ENCODE results near the gene KISS1R. TPM values are rescaled to one million over a fixed set of nuclear protein-coding genes. Genes with fewer than 3 reads are reported as not detected.

The KISS1R gene
- total RNA-seq, 1 experiment from 2014 or later, result 16.6 TPM

DNA sequence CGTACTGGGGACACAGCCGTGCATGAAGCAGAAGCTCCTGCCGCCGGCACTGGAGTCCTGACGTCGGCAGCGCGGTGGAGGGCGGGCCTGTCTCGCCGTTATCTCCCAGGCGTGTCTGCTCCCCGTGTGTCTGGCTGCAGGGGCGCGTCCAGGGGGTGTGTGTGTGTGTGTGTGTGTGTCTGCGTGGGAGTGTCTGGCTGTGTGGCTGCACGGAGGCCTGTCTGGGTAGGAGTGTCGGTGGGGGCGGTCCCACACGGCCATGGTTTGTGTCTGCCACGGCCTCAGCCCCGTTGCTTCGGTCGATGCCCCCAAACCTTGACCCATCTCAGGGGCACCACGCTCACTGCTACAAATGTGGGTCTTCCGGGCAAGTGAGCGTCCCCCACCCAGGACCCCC lies 27.0 kb downstream of the KISS1R start:
- ChIA-PET POLR2A (no interaction called here), CTCF (no interaction called here)
- peak; percentile 55 to 66 for DNase-seq
- Mint-ChIP-seq H3K36me3 (ENCODE audit: insufficient read depth, unreplicated experiment) (peaks cover 91% of the 10 kb centered on the region), H3K4me3 (ENCODE audit: unreplicated experiment) (no peak overlapping the region), H3K4me1 (ENCODE audit: low read depth, unreplicated experiment) (peaks cover 7% of the 10 kb centered on the region), H3K27ac (ENCODE audit: unreplicated experiment) (no peak overlapping the region), H3K27me3 (ENCODE audit: insufficient read depth, unreplicated experiment) (no peaks in the 10 kb centered on the region), H3K9me3 (ENCODE audit: unreplicated experiment) (no peaks in the 10 kb centered on the region)
- TF ChIP-seq, protein P1, sequence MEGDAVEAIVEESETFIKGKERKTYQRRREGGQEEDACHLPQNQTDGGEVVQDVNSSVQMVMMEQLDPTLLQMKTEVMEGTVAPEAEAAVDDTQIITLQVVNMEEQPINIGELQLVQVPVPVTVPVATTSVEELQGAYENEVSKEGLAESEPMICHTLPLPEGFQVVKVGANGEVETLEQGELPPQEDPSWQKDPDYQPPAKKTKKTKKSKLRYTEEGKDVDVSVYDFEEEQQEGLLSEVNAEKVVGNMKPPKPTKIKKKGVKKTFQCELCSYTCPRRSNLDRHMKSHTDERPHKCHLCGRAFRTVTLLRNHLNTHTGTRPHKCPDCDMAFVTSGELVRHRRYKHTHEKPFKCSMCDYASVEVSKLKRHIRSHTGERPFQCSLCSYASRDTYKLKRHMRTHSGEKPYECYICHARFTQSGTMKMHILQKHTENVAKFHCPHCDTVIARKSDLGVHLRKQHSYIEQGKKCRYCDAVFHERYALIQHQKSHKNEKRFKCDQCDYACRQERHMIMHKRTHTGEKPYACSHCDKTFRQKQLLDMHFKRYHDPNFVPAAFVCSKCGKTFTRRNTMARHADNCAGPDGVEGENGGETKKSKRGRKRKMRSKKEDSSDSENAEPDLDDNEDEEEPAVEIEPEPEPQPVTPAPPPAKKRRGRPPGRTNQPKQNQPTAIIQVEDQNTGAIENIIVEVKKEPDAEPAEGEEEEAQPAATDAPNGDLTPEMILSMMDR (IDR thresholded peaks at IDR 0.05; ENCODE audit: insufficient read depth in 1 of 2, low read depth in 1 of 2, low read length in 1 of 2, severe bottlenecking in 1 of 2, unreplicated experiment in 1 of 2), result no peak
- intact Hi-C loops (cut with micrococcal nuclease; ENCODE audit: unreplicated experiment), result no loop called here
- no TSS peak for BruUV-seq (replicated peaks)
- Histone ChIP-seq H3K27me3 (replicated peaks; ENCODE audit: control insufficient read depth, insufficient read depth, low read length) (no peaks in the 10 kb centered on the region), H3K4me1 (peaks cover 23% of the 10 kb centered on the region), H3K36me3 (ENCODE audit: control insufficient read depth, insufficient read depth, low read length) (peaks cover 5% of the 10 kb centered on the region), H3K9me3 (no peaks in the 10 kb centered on the region), H3K4me3 (ENCODE audit: low read depth, low read length) (no peak overlapping the region)

DNA sequence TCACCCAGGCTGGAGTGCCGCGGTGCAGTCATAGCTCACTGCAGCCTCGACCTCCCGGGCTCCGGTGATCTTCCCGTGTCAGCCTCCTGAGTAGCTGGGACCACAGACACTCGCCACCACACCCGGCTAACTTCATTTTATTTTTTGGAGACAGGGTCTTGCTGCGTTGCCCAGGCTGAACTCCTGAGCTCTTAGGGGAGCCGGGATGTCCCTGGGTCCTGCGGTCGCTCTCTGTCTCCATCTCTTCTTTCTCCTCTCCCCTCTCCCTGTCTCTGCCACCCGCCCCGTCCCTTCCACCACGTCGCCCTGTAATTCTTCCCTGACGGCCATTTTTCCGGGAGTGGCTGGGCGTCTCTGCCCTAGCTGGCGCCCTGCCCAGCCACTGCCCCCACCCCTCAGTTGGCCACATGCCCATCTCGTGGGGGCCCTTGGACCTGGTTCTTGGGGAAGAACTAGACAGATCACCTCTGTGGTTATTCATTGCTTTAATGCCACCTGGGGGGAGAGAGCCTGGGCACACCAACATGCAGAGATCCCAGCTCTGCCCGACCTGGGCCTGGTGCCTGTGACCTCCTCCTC lies 27.6 kb downstream of the KISS1R start:
- Mint-ChIP-seq H3K4me1 (ENCODE audit: low read depth, unreplicated experiment) (peaks cover 7% of the 10 kb centered on the region), H3K27ac (ENCODE audit: unreplicated experiment) (peak overlapping the region; percentile 53), H3K4me3 (ENCODE audit: unreplicated experiment) (no peak overlapping the region), H3K9me3 (ENCODE audit: unreplicated experiment) (no peaks in the 10 kb centered on the region), H3K27me3 (ENCODE audit: insufficient read depth, unreplicated experiment) (no peaks in the 10 kb centered on the region), H3K36me3 (ENCODE audit: insufficient read depth, unreplicated experiment) (peaks cover 91% of the 10 kb centered on the region)
- Histone ChIP-seq H3K36me3 (ENCODE audit: control insufficient read depth, insufficient read depth, low read length) (peaks cover 5% of the 10 kb centered on the region), H3K9me3 (no peaks in the 10 kb centered on the region), H3K4me3 (ENCODE audit: low read depth, low read length) (no peak overlapping the region), H3K4me1 (peaks cover 29% of the 10 kb centered on the region), H3K27me3 (replicated peaks; ENCODE audit: control insufficient read depth, insufficient read depth, low read length) (no peaks in the 10 kb centered on the region)
- DNase-seq, result no peak
- intact Hi-C loops (cut with micrococcal nuclease; ENCODE audit: unreplicated experiment), result no loop called here
- TF ChIP-seq, protein P1 (IDR thresholded peaks at IDR 0.05; ENCODE audit: insufficient read depth in 1 of 2, low read depth in 1 of 2, low read length in 1 of 2, severe bottlenecking in 1 of 2, unreplicated experiment in 1 of 2), result no peak
- POLR2A ChIA-PET, result no interaction called here
- BruUV-seq (replicated peaks), result no TSS peak
- CTCF ChIA-PET, result no interaction called here

DNA sequence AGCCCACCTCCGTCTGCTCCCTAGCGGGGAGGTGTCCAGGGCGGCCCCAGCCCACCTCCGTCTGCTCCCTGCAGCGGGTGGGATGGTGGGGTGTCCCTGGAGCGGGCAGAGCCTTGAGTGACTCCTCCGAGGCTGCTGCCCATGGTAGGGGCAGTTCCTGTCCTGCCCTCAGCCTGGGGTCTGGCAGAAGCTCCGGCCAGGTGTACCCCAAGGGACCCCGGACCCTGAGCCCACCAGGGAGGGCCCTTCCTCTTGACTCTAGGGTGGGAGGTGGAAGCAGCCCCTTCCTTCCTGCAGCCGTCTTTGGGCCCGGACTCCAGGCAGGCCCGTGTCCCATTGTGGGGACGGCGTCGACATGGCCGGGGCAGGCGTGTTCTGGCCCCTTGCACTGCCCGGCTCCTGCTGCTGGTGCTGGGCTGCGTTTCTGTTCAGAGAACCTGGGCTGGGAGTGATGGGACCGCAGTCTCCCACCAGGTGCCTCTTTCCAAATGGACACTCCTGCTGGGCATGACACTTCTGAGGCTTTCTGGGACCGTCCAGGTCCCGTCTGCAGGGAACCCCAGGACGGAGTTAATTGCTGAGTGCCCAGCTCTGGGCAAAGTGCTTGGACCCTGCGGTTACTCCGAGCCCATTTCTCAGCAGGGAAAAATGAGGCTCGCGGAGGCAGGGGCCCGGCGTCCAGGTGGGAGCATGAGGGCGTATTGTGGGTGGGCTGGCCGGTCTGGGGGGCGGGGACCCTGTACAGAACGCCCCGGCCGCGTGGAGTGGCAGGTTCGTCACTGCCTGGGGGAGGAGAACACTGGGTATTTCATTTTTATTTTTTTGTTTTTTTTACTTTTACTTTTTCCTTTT lies 28.5 kb downstream of the KISS1R start:
- CTCF ChIA-PET, result no interaction called here
- H3K9me3 ChIP-seq, result no peaks in the 10 kb centered on the region
- no peaks in the 10 kb centered on the region for H3K9me3 Mint-ChIP-seq (ENCODE audit: unreplicated experiment)
- POLR2A ChIA-PET, result no interaction called here
- peaks cover 29% of the 10 kb centered on the region for H3K4me1 ChIP-seq
- peaks cover 7% of the 10 kb centered on the region for H3K4me1 Mint-ChIP-seq (ENCODE audit: low read depth, unreplicated experiment)
- H3K36me3 ChIP-seq (ENCODE audit: control insufficient read depth, insufficient read depth, low read length), result peaks cover 5% of the 10 kb centered on the region
- H3K27ac Mint-ChIP-seq (ENCODE audit: unreplicated experiment), result peak overlapping the region; percentile 53
- H3K27me3 Mint-ChIP-seq (ENCODE audit: insufficient read depth, unreplicated experiment), result no peaks in the 10 kb centered on the region
- H3K4me3 Mint-ChIP-seq (ENCODE audit: unreplicated experiment), result no peak overlapping the region
- TF ChIP-seq, protein P1 (IDR thresholded peaks at IDR 0.05; ENCODE audit: insufficient read depth in 1 of 2, low read depth in 1 of 2, low read length in 1 of 2, severe bottlenecking in 1 of 2, unreplicated experiment in 1 of 2), result no peak
- no peaks in the 10 kb centered on the region for H3K27me3 ChIP-seq (replicated peaks; ENCODE audit: control insufficient read depth, insufficient read depth, low read length)
- peaks cover 92% of the 10 kb centered on the region for H3K36me3 Mint-ChIP-seq (ENCODE audit: insufficient read depth, unreplicated experiment)
- BruUV-seq (replicated peaks), result no TSS peak
- no peak overlapping the region for H3K4me3 ChIP-seq (ENCODE audit: low read depth, low read length)
- intact Hi-C loops (cut with micrococcal nuclease; ENCODE audit: unreplicated experiment), result no loop called here
- DNase-seq, result no peak
